Left ventricle myocardium inferior (tissue), 1 donor: ENCODE measurements around the gene IL4. TPM values are rescaled to one million over a fixed set of nuclear protein-coding genes. Genes with fewer than 3 reads are reported as not detected.

ENCODE experiments used
- DNase-seq: peaks from one replicate; pipeline ENCODE4 v3.0.0-alpha.2; 2020
- H3K27ac ChIP-seq: fragments of 200-600 bp; replicated peaks from 2 replicates; pipeline ENCODE4 v1.8.0; 2021
- H3K27me3 ChIP-seq: fragments of 200-600 bp; 2 replicates; pipeline ENCODE4 v1.8.0; 2021; ENCODE audit warnings: low read depth
- H3K36me3 ChIP-seq: fragments of 200-600 bp; 2 replicates; pipeline ENCODE4 v1.8.0; 2021
- H3K4me1 ChIP-seq: fragments of 200-600 bp; 2 replicates; pipeline ENCODE4 v1.8.0; 2021
- H3K4me3 ChIP-seq: fragments of 200-600 bp; 2 replicates; pipeline ENCODE4 v1.8.0; 2021; ENCODE audit warnings: mild to moderate bottlenecking, moderate library complexity
- H3K9me3 ChIP-seq: fragments of 200-600 bp; replicated peaks from 2 replicates; pipeline ENCODE4 v1.8.0; 2021
- intact Hi-C: fragments of 100-400 bp; cut with micrococcal nuclease; formaldehyde crosslinking; loops from one replicate; pipeline ENCODE4 v1.11.0; 2022
- total RNA-seq: library from RNA; stranded (reverse); fragmentation: NEBNext Ultra II Directional; extraction: Animal tissue kit (Norgen Biotek cat#: 25700); gene quantifications from one replicate; pipeline ENCODE4 v1.2.1, GENCODE V29; 2021
- TF ChIP-seq, protein P1 (sequence below): fragments of 200-600 bp; IDR thresholded peaks from 2 replicates; pipeline ENCODE4 v1.8.0; 2021; ENCODE audit warnings: antibody characterized with exemption, mild to moderate bottlenecking, borderline replicate concordance
- donor health status: DM: no; HTN: yes; CAD: no; lungs with severe emphysema.

Gene IL4
- total RNA-seq, 1 donor from 2014 or later: not detected

DNA sequence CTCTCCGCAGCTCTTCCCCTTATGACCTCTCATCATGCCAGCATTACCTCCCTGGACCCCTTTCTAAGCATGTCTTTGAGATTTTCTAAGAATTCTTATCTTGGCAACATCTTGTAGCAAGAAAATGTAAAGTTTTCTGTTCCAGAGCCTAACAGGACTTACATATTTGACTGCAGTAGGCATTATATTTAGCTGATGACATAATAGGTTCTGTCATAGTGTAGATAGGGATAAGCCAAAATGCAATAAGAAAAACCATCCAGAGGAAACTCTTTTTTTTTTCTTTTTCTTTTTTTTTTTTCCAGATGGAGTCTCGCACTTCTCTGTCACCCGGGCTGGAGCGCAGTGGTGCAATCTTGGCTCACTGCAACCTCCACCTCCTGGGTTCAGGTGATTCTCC, 36.5 kb upstream of the IL4 start:
- intact Hi-C loops: no loop called here
- TF ChIP-seq, protein P1, sequence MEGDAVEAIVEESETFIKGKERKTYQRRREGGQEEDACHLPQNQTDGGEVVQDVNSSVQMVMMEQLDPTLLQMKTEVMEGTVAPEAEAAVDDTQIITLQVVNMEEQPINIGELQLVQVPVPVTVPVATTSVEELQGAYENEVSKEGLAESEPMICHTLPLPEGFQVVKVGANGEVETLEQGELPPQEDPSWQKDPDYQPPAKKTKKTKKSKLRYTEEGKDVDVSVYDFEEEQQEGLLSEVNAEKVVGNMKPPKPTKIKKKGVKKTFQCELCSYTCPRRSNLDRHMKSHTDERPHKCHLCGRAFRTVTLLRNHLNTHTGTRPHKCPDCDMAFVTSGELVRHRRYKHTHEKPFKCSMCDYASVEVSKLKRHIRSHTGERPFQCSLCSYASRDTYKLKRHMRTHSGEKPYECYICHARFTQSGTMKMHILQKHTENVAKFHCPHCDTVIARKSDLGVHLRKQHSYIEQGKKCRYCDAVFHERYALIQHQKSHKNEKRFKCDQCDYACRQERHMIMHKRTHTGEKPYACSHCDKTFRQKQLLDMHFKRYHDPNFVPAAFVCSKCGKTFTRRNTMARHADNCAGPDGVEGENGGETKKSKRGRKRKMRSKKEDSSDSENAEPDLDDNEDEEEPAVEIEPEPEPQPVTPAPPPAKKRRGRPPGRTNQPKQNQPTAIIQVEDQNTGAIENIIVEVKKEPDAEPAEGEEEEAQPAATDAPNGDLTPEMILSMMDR: no peak
- Histone ChIP-seq H3K4me1 (no peaks in the 10 kb centered on the region), H3K27ac (no peak overlapping the region), H3K36me3 (peaks cover 58% of the 10 kb centered on the region), H3K27me3 (no peaks in the 10 kb centered on the region), H3K9me3 (no peaks in the 10 kb centered on the region), H3K4me3 (no peak overlapping the region)
- DNase-seq: no peak

DNA sequence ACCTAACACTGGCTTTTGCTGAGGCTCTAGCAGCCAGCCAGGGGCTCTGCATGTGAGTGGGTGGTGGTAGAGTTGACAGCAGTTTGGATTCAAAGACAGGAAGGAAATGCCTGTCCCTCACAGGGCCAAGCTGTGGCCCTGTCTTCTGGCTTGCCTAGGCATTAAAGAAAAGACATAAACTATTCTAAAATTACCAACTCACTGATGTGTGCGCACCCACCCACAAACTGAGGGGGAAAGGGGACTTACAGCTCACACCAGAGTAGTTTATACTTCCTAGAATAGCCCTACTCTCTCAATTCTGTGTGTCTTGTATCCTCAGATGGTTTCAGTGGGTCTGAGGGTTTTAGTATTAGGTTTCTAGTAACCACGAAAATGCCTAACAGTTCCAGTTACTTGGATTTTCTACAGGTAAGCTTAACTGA, 34.1 kb upstream of the IL4 start:
- peaks cover 64% of the 10 kb centered on the region for H3K36me3 ChIP-seq
- intact Hi-C loops: no loop called here
- TF ChIP-seq, protein P1: no peak

DNA sequence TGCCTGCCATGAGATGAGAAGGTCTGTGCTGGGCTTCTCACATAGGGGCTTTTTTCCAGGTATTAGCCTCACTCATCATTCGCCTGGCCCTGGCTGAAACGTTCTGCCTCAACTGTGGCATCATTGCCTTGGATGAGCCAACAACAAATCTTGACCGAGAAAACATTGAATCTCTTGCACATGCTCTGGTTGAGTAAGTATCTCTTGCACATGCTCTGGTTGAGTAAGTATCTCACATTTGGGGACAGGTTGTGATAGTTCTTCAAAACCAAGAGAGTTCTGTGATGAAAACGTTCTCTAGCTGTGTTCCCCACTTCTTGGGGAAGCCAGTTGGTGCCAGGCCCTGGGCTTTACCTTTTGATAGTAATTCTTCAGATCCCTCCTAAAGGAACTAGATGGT, 33.2 kb upstream of the IL4 start:
- no peak for DNase-seq
- H3K4me3 ChIP-seq: no peak overlapping the region
- H3K27me3 ChIP-seq: no peaks in the 10 kb centered on the region
- TF ChIP-seq, protein P1: no peak
- H3K27ac ChIP-seq: no peak overlapping the region
- H3K4me1 ChIP-seq: no peaks in the 10 kb centered on the region
- intact Hi-C loops: no loop called here
- H3K9me3 ChIP-seq: no peaks in the 10 kb centered on the region
- peaks cover 64% of the 10 kb centered on the region for H3K36me3 ChIP-seq

More for the DNA sequence above, 34.1 kb upstream of the IL4 start:
- no peaks in the 10 kb centered on the region for H3K4me1 ChIP-seq
- DNase-seq: no peak
- no peak overlapping the region for H3K27ac ChIP-seq
- no peaks in the 10 kb centered on the region for H3K9me3 ChIP-seq
- no peak overlapping the region for H3K4me3 ChIP-seq
- no peaks in the 10 kb centered on the region for H3K27me3 ChIP-seq

DNA sequence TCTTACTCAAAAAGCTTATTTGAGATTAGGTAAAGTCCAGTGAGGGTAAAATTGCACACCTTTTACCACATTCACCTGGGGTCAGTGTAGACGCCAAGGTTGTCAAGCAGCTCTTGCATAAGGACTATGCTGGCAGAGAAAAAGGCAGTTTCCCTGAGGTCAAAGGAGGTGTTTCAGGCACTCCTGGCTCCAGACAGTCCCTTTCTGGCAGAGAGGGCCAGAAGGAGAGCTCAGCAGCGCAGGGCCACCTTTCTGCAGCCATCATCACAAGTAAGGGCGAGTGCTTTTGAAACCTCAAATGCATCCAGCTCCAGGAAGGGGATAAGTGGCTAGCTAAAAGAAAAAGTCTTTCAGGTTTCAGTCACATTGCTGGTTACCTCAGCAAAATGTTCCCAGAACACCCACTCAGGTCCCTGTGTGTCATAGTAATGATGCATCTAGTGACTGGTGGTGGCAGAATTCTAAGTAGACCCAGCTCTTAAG, 32.5 kb upstream of the IL4 start:
- DNase-seq: no peak
- H3K4me1 ChIP-seq: no peaks in the 10 kb centered on the region
- H3K27me3 ChIP-seq: no peaks in the 10 kb centered on the region
- no peak overlapping the region for H3K27ac ChIP-seq
- no peaks in the 10 kb centered on the region for H3K9me3 ChIP-seq
- no peak overlapping the region for H3K4me3 ChIP-seq
- intact Hi-C loops: no loop called here
- H3K36me3 ChIP-seq: peaks cover 64% of the 10 kb centered on the region
- TF ChIP-seq, protein P1: no peak

DNA sequence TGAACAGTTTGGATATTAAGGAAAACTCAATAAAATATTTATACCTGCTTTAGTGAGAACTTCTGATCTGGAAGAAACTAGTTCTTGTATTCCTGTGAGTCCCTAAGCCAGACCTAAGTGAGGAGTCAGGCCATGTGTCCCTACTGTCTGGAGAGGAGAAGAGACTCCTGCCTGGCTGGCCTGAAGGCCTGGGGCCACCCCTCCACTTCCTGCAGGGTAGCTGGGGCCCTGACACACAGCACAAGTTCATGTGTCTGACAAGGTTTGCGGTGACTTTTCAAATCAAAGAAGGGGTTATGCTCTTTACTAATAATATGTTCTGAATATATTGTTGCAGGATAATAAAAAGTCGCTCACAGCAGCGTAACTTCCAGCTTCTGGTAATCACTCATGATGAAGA, 31.9 kb upstream of the IL4 start:
- TF ChIP-seq, protein P1: no peak
- intact Hi-C loops: no loop called here
- Histone ChIP-seq H3K27me3 (no peaks in the 10 kb centered on the region), H3K4me1 (no peaks in the 10 kb centered on the region), H3K9me3 (no peaks in the 10 kb centered on the region), H3K4me3 (no peak overlapping the region), H3K27ac (no peak overlapping the region), H3K36me3 (peaks cover 64% of the 10 kb centered on the region)
- no peak for DNase-seq

DNA sequence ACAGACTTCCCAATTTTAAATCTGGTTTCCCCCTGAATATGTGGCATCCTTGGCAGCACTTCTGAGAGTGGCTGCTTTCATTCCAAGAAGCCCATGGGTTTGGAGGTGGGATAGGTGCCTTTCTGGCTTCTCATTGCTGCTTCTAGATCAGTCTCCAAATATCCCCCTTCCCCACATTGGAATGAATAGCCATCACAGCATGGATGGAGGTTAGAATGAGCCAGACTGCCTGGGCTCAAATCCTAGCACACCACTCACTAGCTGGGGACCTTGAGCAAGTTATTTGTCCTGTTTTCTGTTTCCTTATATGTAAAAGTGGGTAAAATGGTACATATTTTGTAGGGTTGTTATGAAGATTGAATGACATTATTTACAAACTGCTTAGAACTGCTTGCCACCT, 29.6 kb upstream of the IL4 start:
- H3K36me3 ChIP-seq: peaks cover 42% of the 10 kb centered on the region
- no peaks in the 10 kb centered on the region for H3K27me3 ChIP-seq
- H3K27ac ChIP-seq: no peak overlapping the region
- no peaks in the 10 kb centered on the region for H3K4me1 ChIP-seq
- intact Hi-C loops: no loop called here
- H3K9me3 ChIP-seq: peaks cover 20% of the 10 kb centered on the region
- no peak for DNase-seq
- TF ChIP-seq, protein P1: no peak
- no peak overlapping the region for H3K4me3 ChIP-seq
